CD14-positive monocyte (primary cell): ENCODE results near the gene MMP15. TPM values are rescaled to one million over a fixed set of nuclear protein-coding genes. Genes with fewer than 3 reads are reported as not detected.

Source experiments
- DNase-seq, 3 donors: peaks; one replicate each; pipeline ENCODE4 v3.0.0-alpha.2; 2011 to 2022
- H2AFZ ChIP-seq: 2 replicates; pipeline ENCODE4 v1.6.0; 2012; ENCODE audit warnings: mild to moderate bottlenecking, low read depth, low read length, inconsistent platforms; ENCODE audit not compliant: insufficient read depth, poor library complexity, severe bottlenecking
- H3K27ac ChIP-seq, 2 donors: 1 replicate in 1 of 2; 2 replicates in 1 of 2; pipeline ENCODE4 v1.5.1; 2012 to 2013; ENCODE audit warnings: low read length in 2 of 2, control low read depth in 1 of 2, inconsistent platforms in 1 of 2, low read depth in 1 of 2, mild to moderate bottlenecking in 1 of 2
- H3K27me3 ChIP-seq, 2 donors: one replicate each; pipeline versions ENCODE4 v1.6.0 to v1.6.1; 2011 to 2013; ENCODE audit warnings: low read length in 2 of 2; ENCODE audit not compliant: control insufficient read depth in 2 of 2, insufficient read depth in 2 of 2
- H3K36me3 ChIP-seq, 2 donors: replicated peaks in 1 of 2; 1 replicate in 1 of 2; 2 replicates in 1 of 2; pipeline versions ENCODE4 v1.5.1 to v1.6.1; 2012 to 2013; ENCODE audit warnings: low read length in 2 of 2, control low read depth in 1 of 2, inconsistent platforms in 1 of 2, mild to moderate bottlenecking in 1 of 2; ENCODE audit not compliant: insufficient read depth in 2 of 2, control insufficient read depth in 1 of 2
- H3K4me1 ChIP-seq, 2 donors: 1 replicate in 1 of 2; 2 replicates in 1 of 2; pipeline versions ENCODE4 v1.5.1 to v1.6.1; 2012 to 2013; ENCODE audit warnings: low read length in 2 of 2, control low read depth in 1 of 2, inconsistent platforms in 1 of 2, mild to moderate bottlenecking in 1 of 2, moderate library complexity in 1 of 2; ENCODE audit not compliant: insufficient read depth in 2 of 2, control insufficient read depth in 1 of 2
- H3K4me2 ChIP-seq: replicated peaks from 2 replicates; pipeline ENCODE3; 2012; ENCODE audit warnings: low read length, moderate library complexity, mild to moderate bottlenecking; ENCODE audit not compliant: poor library complexity, severe bottlenecking; ENCODE audit errors: extremely low read depth
- H3K4me3 ChIP-seq, 3 experiments: fragments of 200-600 bp in 1 of 3; sonication (generic) in 1 of 3; replicated peaks in 1 of 3; 1 replicate in 2 of 3; 2 replicates in 1 of 3; pipeline ENCODE4 v1.5.1; 2011 to 2013; ENCODE audit warnings: low read length in 3 of 3, mild to moderate bottlenecking in 3 of 3, control low read depth in 2 of 3, low read depth in 2 of 3, inconsistent platforms in 1 of 3, moderate library complexity in 1 of 3
- H3K79me2 ChIP-seq: 2 replicates; pipeline ENCODE4 v1.6.0; 2012; ENCODE audit warnings: mild to moderate bottlenecking, control low read depth, inconsistent platforms, low read length, moderate library complexity; ENCODE audit not compliant: insufficient read depth
- H3K9ac ChIP-seq: 2 replicates; pipeline ENCODE4 v1.6.0; 2017; ENCODE audit warnings: low read length, mild to moderate bottlenecking; ENCODE audit not compliant: insufficient read depth, poor library complexity, severe bottlenecking
- H3K9me3 ChIP-seq, 2 donors: replicated peaks in 1 of 2; 1 replicate in 1 of 2; 2 replicates in 1 of 2; pipeline versions ENCODE4 v1.5.1 to v1.6.1; 2012 to 2013; ENCODE audit warnings: low read length in 2 of 2, control low read depth in 1 of 2; ENCODE audit not compliant: control insufficient read depth in 1 of 2, insufficient read depth in 1 of 2
- H4K20me1 ChIP-seq: 2 replicates; pipeline ENCODE4 v1.6.0; 2012; ENCODE audit warnings: mild to moderate bottlenecking, low read length, control low read depth, moderate library complexity; ENCODE audit not compliant: insufficient read depth
- H3K27ac Mint-ChIP-seq, 7 donors: one replicate each; pipeline ENCODE4 v1.8.0; 2020; ENCODE audit warnings: mild to moderate bottlenecking in 7 of 7, mixed read lengths in 7 of 7, moderate library complexity in 6 of 7, inconsistent platforms in 2 of 7
- H3K27me3 Mint-ChIP-seq, 3 donors: one replicate each; pipeline ENCODE4 v1.8.0; 2021 to 2022; ENCODE audit warnings: low read depth in 3 of 3, mild to moderate bottlenecking in 3 of 3, mixed read lengths in 3 of 3, moderate library complexity in 3 of 3, inconsistent platforms in 1 of 3
- H3K36me3 Mint-ChIP-seq, 2 donors: one replicate each; pipeline ENCODE4 v1.8.0; 2020; ENCODE audit warnings: mixed read lengths in 2 of 2, inconsistent platforms in 1 of 2, mild to moderate bottlenecking in 1 of 2
- H3K4me1 Mint-ChIP-seq: one replicate; pipeline ENCODE4 v1.8.0; 2020; ENCODE audit warnings: mild to moderate bottlenecking, mixed read lengths
- H3K4me3 Mint-ChIP-seq, 2 donors: one replicate each; pipeline ENCODE4 v1.8.0; 2020; ENCODE audit warnings: mild to moderate bottlenecking in 2 of 2, mixed read lengths in 2 of 2, moderate library complexity in 1 of 2
- H3K9me3 Mint-ChIP-seq, 7 donors: one replicate each; pipeline ENCODE4 v1.8.0; 2020 to 2022; ENCODE audit warnings: mixed read lengths in 7 of 7, mild to moderate bottlenecking in 6 of 7, moderate library complexity in 6 of 7, inconsistent platforms in 2 of 7
- CTCF ChIP-seq: fragments of 200-600 bp; IDR thresholded peaks from one replicate; pipeline ENCODE4 v1.8.0; 2022; ENCODE audit warnings: antibody characterized with exemption, mild to moderate bottlenecking
- WGBS: methylation state at CpG from one replicate; pipeline ENCODE4 v1.1.5; 2013; ENCODE audit warnings: missing lambda C conversion rate; ENCODE audit not compliant: insufficient coverage; 5-methylcytosine and 5-hydroxymethylcytosine counted together
- intact Hi-C, 2 donors: fragments of 100-400 bp; cut with micrococcal nuclease; formaldehyde crosslinking; loops; one replicate each; pipeline versions ENCODE4 v1.15.0 to v1.15.1; 2023
- polyA plus RNA-seq, 3 donors: library from polyadenylated mRNA; depleted of rRNA in 1 of 3; unstranded in 2 of 3; stranded (reverse) in 1 of 3; fragments of 300-500 nt in 2 of 3; fragments of >200 nt in 1 of 3; fragmentation: Illumina TruSeq in 2 of 3; gene quantifications; 1 replicate in 2 of 3; 2 replicates in 1 of 3; pipeline ENCODE4 v1.2.3, GENCODE V29; 2012 to 2021

MMP15 gene
- polyA plus RNA-seq, 3 donors, result not detected

GRCh38 chr16:57991551-57992059 lies 33.9 kb upstream of the MMP15 start:
- Histone ChIP-seq H3K4me2 (no peak overlapping the region), H3K9me3 (no peaks in the 10 kb centered on the region), H3K27ac (no peak overlapping the region), H3K4me1 (peaks cover 22 to 29% of the 10 kb centered on the region in 2 donors), H2AFZ (no peak overlapping the region), H3K27me3 (no peaks in the 10 kb centered on the region), H3K36me3 (peaks cover 13 to 21% of the 10 kb centered on the region in 2 donors), H3K79me2 (peaks cover 26% of the 10 kb centered on the region), H3K4me3 (no peak overlapping the region), H3K9ac (no peak overlapping the region), H4K20me1 (peaks cover 43% of the 10 kb centered on the region)
- no peak for DNase-seq
- Mint-ChIP-seq H3K9me3 (peaks cover 0 to 8% (median 2%) of the 10 kb centered on the region in 7 donors), H3K4me1 (peaks cover 31% of the 10 kb centered on the region), H3K27me3 (peaks cover 0 to 5% (median 5%) of the 10 kb centered on the region in 3 donors), H3K4me3 (no peak overlapping the region), H3K27ac (no peak overlapping the region), H3K36me3 (peaks cover 15 to 28% of the 10 kb centered on the region in 2 donors)
- intact Hi-C loops, result no loop called here
- TF ChIP-seq CTCF, result no peak
- WGBS, result 98% methylated on average over 10 of the region's 11 CpGs

GRCh38 chr16:57992084-57992483 lies 33.5 kb upstream of the MMP15 start:
- 100% methylated on average over 2 of the region's 6 CpGs for WGBS
- no peak overlapping the region for H3K27ac Mint-ChIP-seq

More at GRCh38 chr16:57992084-57992483, 33.5 kb upstream of the MMP15 start:
- Mint-ChIP-seq H3K9me3 (peaks cover 0 to 8% (median 2%) of the 10 kb centered on the region in 7 donors), H3K27me3 (peaks cover 0 to 3% (median 2%) of the 10 kb centered on the region in 3 donors), H3K4me3 (no peak overlapping the region), H3K36me3 (peaks cover 20 to 33% of the 10 kb centered on the region in 2 donors), H3K4me1 (peaks cover 31% of the 10 kb centered on the region)
- Histone ChIP-seq H2AFZ (no peak overlapping the region), H3K9me3 (no peaks in the 10 kb centered on the region), H3K27me3 (no peaks in the 10 kb centered on the region), H3K27ac (no peak overlapping the region), H3K79me2 (peaks cover 31% of the 10 kb centered on the region), H3K4me1 (peaks cover 22 to 29% of the 10 kb centered on the region in 2 donors), H3K36me3 (peaks cover 18 to 25% of the 10 kb centered on the region in 2 donors), H3K4me2 (no peak overlapping the region), H3K4me3 (no peak overlapping the region), H3K9ac (no peak overlapping the region), H4K20me1 (peaks cover 48% of the 10 kb centered on the region)
- no peak for TF ChIP-seq CTCF
- intact Hi-C loops, result no loop called here
- DNase-seq, result no peak
